Liver (tissue), 9 donors: ENCODE data around the gene CFAP77. TPM values are rescaled to one million over a fixed set of nuclear protein-coding genes. Genes with fewer than 3 reads are reported as not detected.

Experiments
- DNase-seq: peaks from one replicate; pipeline ENCODE4 v3.0.0-alpha.2; 2017; ENCODE audit warnings: low spot score
- H3K27ac ChIP-seq, 2 donors: one replicate each; pipeline ENCODE4 v1.7.0; 2013; ENCODE audit warnings: inconsistent platforms in 2 of 2, low read length in 2 of 2, control low read depth in 1 of 2, low read depth in 1 of 2, mild to moderate bottlenecking in 1 of 2
- H3K27me3 ChIP-seq, 4 donors: one replicate each; pipeline versions ENCODE4 v1.6.1 to v1.7.0; 2013; ENCODE audit warnings: low read length in 3 of 4, inconsistent platforms in 1 of 4, mild to moderate bottlenecking in 1 of 4, moderate library complexity in 1 of 4; ENCODE audit not compliant: control insufficient read depth in 4 of 4, insufficient read depth in 4 of 4
- H3K36me3 ChIP-seq, 4 donors: one replicate each; pipeline versions ENCODE4 v1.6.1 to v1.7.0; 2013; ENCODE audit warnings: low read length in 3 of 4, mild to moderate bottlenecking in 3 of 4, low read depth in 1 of 4, moderate library complexity in 1 of 4; ENCODE audit not compliant: control insufficient read depth in 4 of 4, insufficient read depth in 3 of 4
- H3K4me1 ChIP-seq, 4 donors: one replicate each; pipeline versions ENCODE4 v1.6.1 to v1.7.0; 2013; ENCODE audit warnings: low read length in 3 of 4, mild to moderate bottlenecking in 3 of 4, moderate library complexity in 1 of 4; ENCODE audit not compliant: control insufficient read depth in 4 of 4, insufficient read depth in 4 of 4
- H3K4me3 ChIP-seq, 3 donors: one replicate each; pipeline versions ENCODE4 v1.6.1 to v1.7.0; 2013; ENCODE audit warnings: low read length in 3 of 3, control low read depth in 1 of 3, low read depth in 1 of 3, mild to moderate bottlenecking in 1 of 3
- H3K9ac ChIP-seq, 2 donors: one replicate each; pipeline ENCODE4 v1.7.0; 2013; ENCODE audit warnings: low read length in 2 of 2, mild to moderate bottlenecking in 2 of 2, moderate library complexity in 2 of 2, control low read depth in 1 of 2, low read depth in 1 of 2
- H3K9me3 ChIP-seq, 4 donors: one replicate each; pipeline versions ENCODE4 v1.6.1 to v1.7.0; 2013; ENCODE audit warnings: low read length in 3 of 4; ENCODE audit not compliant: control insufficient read depth in 4 of 4
- EGR1 ChIP-seq, 2 donors: IDR thresholded peaks; 2 replicates each; pipeline ENCODE4 v1.6.1; 2016 to 2018; ENCODE audit warnings: antibody characterized with exemption in 2 of 2, low read depth in 2 of 2
- FOXA1 ChIP-seq: IDR thresholded peaks from 2 replicates; pipeline ENCODE4 v1.6.1; 2016; ENCODE audit warnings: antibody characterized with exemption
- FOXA2 ChIP-seq: IDR thresholded peaks from 2 replicates; pipeline ENCODE4 v1.6.1; 2016; ENCODE audit warnings: antibody characterized with exemption
- GABPA ChIP-seq, 2 donors: IDR thresholded peaks in 1 of 2; conservative IDR thresholded peaks in 1 of 2; 2 replicates each; pipeline ENCODE4 v1.6.1; 2016; ENCODE audit warnings: antibody characterized with exemption in 2 of 2, mild to moderate bottlenecking in 1 of 2, moderate library complexity in 1 of 2
- HNF4A ChIP-seq, 2 donors: conservative IDR thresholded peaks; 2 replicates each; pipeline ENCODE4 v1.6.1; 2016; ENCODE audit warnings: antibody characterized with exemption in 2 of 2, mild to moderate bottlenecking in 2 of 2
- HNF4G ChIP-seq: IDR thresholded peaks from 2 replicates; pipeline ENCODE4 v1.6.1; 2016; ENCODE audit warnings: antibody characterized with exemption
- JUND ChIP-seq, 2 donors: IDR thresholded peaks; 2 replicates each; pipeline ENCODE4 v1.6.1; 2016; ENCODE audit warnings: antibody characterized with exemption in 2 of 2
- NR2F2 ChIP-seq: IDR thresholded peaks from 2 replicates; pipeline ENCODE4 v1.6.1; 2016; ENCODE audit warnings: antibody characterized with exemption
- RAD21 ChIP-seq, 2 donors: IDR thresholded peaks; 2 replicates each; pipeline ENCODE4 v1.6.1; 2016; ENCODE audit warnings: antibody characterized with exemption in 2 of 2, mild to moderate bottlenecking in 2 of 2
- RXRA ChIP-seq, 2 donors: IDR thresholded peaks; 2 replicates each; pipeline ENCODE4 v1.6.1; 2017 to 2018; ENCODE audit warnings: antibody characterized with exemption in 2 of 2, mild to moderate bottlenecking in 1 of 2
- SP1 ChIP-seq: IDR thresholded peaks from 2 replicates; pipeline ENCODE4 v1.6.1; 2018; ENCODE audit warnings: antibody characterized with exemption, mild to moderate bottlenecking
- TAF1 ChIP-seq: conservative IDR thresholded peaks from 2 replicates; pipeline ENCODE4 v1.6.1; 2016; ENCODE audit warnings: antibody characterized with exemption, mild to moderate bottlenecking
- YY1 ChIP-seq: IDR thresholded peaks from 2 replicates; pipeline ENCODE4 v1.6.1; 2016; ENCODE audit warnings: antibody characterized with exemption, mild to moderate bottlenecking
- WGBS: extraction: QIAGEN DNeasy Blood & Tissue Kit; methylation state at CpG from one replicate; pipeline ENCODE4 v1.1.7; 2013; 5-methylcytosine and 5-hydroxymethylcytosine counted together
- polyA plus RNA-seq, 2 donors: library from polyadenylated mRNA; stranded (reverse) in 1 of 2; unstranded in 1 of 2; fragments of 200-250 nt in 1 of 2; fragments of >200 nt in 1 of 2; fragmentation: Nextera tagmentation in 1 of 2; extraction: Ambion mirVana in 1 of 2; gene quantifications; one replicate each; pipeline versions ENCODE4 v1.2.1 to v1.2.3, GENCODE V29; 2013 to 2015
- total RNA-seq, 2 donors: library from RNA; depleted of rRNA; stranded (reverse); fragments of >200 nt; gene quantifications; one replicate each; pipeline ENCODE4 v1.2.3, GENCODE V29; 2014
- TF ChIP-seq, protein P1 (sequence below): fragments of 150-350 bp; IDR thresholded peaks from 2 replicates; pipeline ENCODE4 v1.5.1; 2017; ENCODE audit warnings: improper control_type of control experiment, low read depth, low read length; ENCODE audit not compliant: missing input control
- TF ChIP-seq, protein P2 (sequence below): IDR thresholded peaks from 2 replicates; pipeline ENCODE4 v1.6.1; 2016; ENCODE audit warnings: antibody characterized with exemption
- TF ChIP-seq, protein P3 (sequence below): IDR thresholded peaks from 2 replicates; pipeline ENCODE4 v1.6.1; 2016; ENCODE audit warnings: antibody characterized with exemption
- TF ChIP-seq, protein P4 (sequence below): IDR thresholded peaks from 2 replicates; pipeline ENCODE4 v1.6.1; 2016; ENCODE audit warnings: antibody characterized with exemption, mild to moderate bottlenecking
- donor health status: healthy.
- donor health status: healthy.
- donor health status: healthy.
- donor health status: healthy.
- donor health status: healthy.

Gene CFAP77
- total and polyA plus RNA-seq, 4 donors = not detected

DNA sequence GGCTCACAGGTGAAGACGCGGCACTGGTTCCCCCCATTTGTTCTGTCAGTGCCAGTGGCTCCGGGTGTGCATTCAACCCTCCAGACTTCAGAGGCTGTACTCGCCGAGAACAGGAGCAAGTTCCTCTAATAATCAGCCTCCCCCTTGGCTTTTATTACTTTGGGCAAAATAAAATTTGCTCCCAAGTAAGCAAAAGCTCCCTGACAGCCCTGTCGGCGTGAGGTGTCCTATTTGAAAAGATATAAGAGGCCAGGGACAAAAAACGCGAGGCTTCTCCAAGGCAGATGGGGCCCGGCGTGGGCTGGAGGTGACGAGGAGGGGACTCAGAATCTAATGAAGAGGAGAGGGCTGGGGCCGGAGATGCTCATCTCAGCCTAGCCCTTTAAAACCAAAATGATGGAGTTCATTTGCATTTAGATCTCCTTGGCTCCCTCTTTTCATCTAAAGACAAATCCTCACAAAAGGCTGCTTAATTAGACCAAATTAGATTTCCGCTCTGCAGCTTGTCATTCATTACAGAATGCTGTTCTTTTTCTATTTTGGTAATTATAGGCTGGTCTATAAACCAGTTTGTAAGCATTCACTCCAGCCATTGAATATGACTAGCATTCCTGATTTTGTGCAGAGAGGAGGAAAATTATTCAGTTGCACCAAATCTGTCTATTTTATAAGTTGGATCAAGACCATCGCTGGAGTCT, 68.5 kb downstream of the CFAP77 start:
- peaks cover 0 to 6% (median 0%) of the 10 kb centered on the region in 4 donors for H3K27me3 ChIP-seq
- H3K36me3 ChIP-seq = no peaks in the 10 kb centered on the region
- no peaks in the 10 kb centered on the region for H3K4me1 ChIP-seq
- no peak for TF ChIP-seq NR2F2
- TF ChIP-seq FOXA1 = no peak
- no peak for TF ChIP-seq RXRA (IDR thresholded peaks at IDR 0.05)
- TF ChIP-seq, protein P1, sequence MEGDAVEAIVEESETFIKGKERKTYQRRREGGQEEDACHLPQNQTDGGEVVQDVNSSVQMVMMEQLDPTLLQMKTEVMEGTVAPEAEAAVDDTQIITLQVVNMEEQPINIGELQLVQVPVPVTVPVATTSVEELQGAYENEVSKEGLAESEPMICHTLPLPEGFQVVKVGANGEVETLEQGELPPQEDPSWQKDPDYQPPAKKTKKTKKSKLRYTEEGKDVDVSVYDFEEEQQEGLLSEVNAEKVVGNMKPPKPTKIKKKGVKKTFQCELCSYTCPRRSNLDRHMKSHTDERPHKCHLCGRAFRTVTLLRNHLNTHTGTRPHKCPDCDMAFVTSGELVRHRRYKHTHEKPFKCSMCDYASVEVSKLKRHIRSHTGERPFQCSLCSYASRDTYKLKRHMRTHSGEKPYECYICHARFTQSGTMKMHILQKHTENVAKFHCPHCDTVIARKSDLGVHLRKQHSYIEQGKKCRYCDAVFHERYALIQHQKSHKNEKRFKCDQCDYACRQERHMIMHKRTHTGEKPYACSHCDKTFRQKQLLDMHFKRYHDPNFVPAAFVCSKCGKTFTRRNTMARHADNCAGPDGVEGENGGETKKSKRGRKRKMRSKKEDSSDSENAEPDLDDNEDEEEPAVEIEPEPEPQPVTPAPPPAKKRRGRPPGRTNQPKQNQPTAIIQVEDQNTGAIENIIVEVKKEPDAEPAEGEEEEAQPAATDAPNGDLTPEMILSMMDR = no peak
- TF ChIP-seq HNF4G = no peak
- TF ChIP-seq EGR1 (IDR thresholded peaks at IDR 0.05; ENCODE audit: low read depth in 2 of 2) = no peak
- no peak for TF ChIP-seq JUND (IDR thresholded peaks at IDR 0.05)
- no peak for TF ChIP-seq SP1
- TF ChIP-seq FOXA2 = no peak
- TF ChIP-seq, protein P2, sequence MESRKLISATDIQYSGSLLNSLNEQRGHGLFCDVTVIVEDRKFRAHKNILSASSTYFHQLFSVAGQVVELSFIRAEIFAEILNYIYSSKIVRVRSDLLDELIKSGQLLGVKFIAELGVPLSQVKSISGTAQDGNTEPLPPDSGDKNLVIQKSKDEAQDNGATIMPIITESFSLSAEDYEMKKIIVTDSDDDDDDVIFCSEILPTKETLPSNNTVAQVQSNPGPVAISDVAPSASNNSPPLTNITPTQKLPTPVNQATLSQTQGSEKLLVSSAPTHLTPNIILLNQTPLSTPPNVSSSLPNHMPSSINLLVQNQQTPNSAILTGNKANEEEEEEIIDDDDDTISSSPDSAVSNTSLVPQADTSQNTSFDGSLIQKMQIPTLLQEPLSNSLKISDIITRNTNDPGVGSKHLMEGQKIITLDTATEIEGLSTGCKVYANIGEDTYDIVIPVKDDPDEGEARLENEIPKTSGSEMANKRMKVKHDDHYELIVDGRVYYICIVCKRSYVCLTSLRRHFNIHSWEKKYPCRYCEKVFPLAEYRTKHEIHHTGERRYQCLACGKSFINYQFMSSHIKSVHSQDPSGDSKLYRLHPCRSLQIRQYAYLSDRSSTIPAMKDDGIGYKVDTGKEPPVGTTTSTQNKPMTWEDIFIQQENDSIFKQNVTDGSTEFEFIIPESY = no peak
- no peak for TF ChIP-seq TAF1
- TF ChIP-seq RAD21 (IDR thresholded peaks at IDR 0.05) = no peak
- no peaks in the 10 kb centered on the region for H3K9me3 ChIP-seq
- no peak for DNase-seq
- no peak overlapping the region for H3K27ac ChIP-seq
- 83% methylated on average over 15 of the region's 15 CpGs for WGBS
- no peak overlapping the region for H3K9ac ChIP-seq
- no peak overlapping the region for H3K4me3 ChIP-seq

DNA sequence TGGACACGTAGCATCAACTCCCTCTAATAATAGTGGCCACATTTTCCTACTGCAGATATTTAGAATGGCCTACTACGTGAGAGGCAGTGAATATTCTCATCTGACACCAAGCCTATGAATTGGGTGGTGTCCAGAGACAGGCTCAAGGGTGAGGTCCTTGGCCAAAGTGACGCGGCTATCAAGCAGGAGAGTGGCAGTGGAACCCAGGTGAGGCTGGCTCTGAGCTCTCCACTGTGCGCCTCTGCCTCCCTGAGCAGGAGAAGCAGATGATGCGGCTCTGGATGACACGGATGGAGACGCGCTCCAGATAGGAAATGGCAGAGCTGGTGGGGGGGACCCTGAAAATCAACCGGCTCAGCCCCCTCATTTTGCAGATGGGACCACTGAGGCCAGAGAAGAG, 69.7 kb downstream of the CFAP77 start:
- H3K9me3 ChIP-seq = no peaks in the 10 kb centered on the region
- no peak overlapping the region for H3K4me3 ChIP-seq
- H3K27me3 ChIP-seq = peaks cover 0 to 6% (median 0%) of the 10 kb centered on the region in 4 donors
- no peak overlapping the region for H3K9ac ChIP-seq
- no peaks in the 10 kb centered on the region for H3K4me1 ChIP-seq
- no peak overlapping the region for H3K27ac ChIP-seq
- TF ChIP-seq NR2F2 (no peak), RAD21 (IDR thresholded peaks at IDR 0.05) (no peak), FOXA1 (no peak), GABPA (IDR thresholded peaks at IDR 0.05 in 1 of 2, conservative IDR thresholded peaks at IDR 0.05 in 1 of 2) (no peak), HNF4G (no peak), HNF4A (conservative IDR thresholded peaks at IDR 0.05) (no peak), RXRA (IDR thresholded peaks at IDR 0.05) (no peak), SP1 (no peak), FOXA2 (no peak), YY1 (no peak), TAF1 (no peak), EGR1 (IDR thresholded peaks at IDR 0.05; ENCODE audit: low read depth in 2 of 2) (no peak)
- TF ChIP-seq, protein P1 = no peak
- TF ChIP-seq, protein P2 = no peak
- TF ChIP-seq, protein P3, sequence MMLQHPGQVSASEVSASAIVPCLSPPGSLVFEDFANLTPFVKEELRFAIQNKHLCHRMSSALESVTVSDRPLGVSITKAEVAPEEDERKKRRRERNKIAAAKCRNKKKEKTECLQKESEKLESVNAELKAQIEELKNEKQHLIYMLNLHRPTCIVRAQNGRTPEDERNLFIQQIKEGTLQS = no peak
- TF ChIP-seq, protein P4, sequence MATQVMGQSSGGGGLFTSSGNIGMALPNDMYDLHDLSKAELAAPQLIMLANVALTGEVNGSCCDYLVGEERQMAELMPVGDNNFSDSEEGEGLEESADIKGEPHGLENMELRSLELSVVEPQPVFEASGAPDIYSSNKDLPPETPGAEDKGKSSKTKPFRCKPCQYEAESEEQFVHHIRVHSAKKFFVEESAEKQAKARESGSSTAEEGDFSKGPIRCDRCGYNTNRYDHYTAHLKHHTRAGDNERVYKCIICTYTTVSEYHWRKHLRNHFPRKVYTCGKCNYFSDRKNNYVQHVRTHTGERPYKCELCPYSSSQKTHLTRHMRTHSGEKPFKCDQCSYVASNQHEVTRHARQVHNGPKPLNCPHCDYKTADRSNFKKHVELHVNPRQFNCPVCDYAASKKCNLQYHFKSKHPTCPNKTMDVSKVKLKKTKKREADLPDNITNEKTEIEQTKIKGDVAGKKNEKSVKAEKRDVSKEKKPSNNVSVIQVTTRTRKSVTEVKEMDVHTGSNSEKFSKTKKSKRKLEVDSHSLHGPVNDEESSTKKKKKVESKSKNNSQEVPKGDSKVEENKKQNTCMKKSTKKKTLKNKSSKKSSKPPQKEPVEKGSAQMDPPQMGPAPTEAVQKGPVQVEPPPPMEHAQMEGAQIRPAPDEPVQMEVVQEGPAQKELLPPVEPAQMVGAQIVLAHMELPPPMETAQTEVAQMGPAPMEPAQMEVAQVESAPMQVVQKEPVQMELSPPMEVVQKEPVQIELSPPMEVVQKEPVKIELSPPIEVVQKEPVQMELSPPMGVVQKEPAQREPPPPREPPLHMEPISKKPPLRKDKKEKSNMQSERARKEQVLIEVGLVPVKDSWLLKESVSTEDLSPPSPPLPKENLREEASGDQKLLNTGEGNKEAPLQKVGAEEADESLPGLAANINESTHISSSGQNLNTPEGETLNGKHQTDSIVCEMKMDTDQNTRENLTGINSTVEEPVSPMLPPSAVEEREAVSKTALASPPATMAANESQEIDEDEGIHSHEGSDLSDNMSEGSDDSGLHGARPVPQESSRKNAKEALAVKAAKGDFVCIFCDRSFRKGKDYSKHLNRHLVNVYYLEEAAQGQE = no peak
- 91% methylated on average over 10 of the region's 10 CpGs for WGBS
- no peak for DNase-seq
- no peaks in the 10 kb centered on the region for H3K36me3 ChIP-seq
